ENCODE data around the gene POLR2M.

Gene POLR2M

GRCh38 chr15:57684491-57685151, 21.9 kb upstream of the POLR2M start:
- no peak for TF ChIP-seq SIN3A (IDR thresholded peaks at IDR 0.05; ENCODE audit: borderline replicate concordance, insufficient read depth, low read length)
- no peak for TF ChIP-seq FOXP2 (optimal IDR thresholded peaks at IDR 0.05; ENCODE audit: borderline replicate concordance, extremely low read depth, extremely low read length, insufficient read depth)
- TF ChIP-seq REST (IDR thresholded peaks at IDR 0.05; ENCODE audit: insufficient read depth in 1 of 2, low read depth in 2 of 2, low read length in 2 of 2): no peak
- TF ChIP-seq POLR2AphosphoS5 (IDR thresholded peaks at IDR 0.05; ENCODE audit: low read depth, low read length): no peak
- no peak for TF ChIP-seq TAF1 (IDR thresholded peaks at IDR 0.05; ENCODE audit: borderline replicate concordance, insufficient read depth, low read length)

- TF ChIP-seq TAF1 (IDR thresholded peaks at IDR 0.05; ENCODE audit: borderline replicate concordance, insufficient read depth, low read length) (no peak), SIN3A (IDR thresholded peaks at IDR 0.05; ENCODE audit: borderline replicate concordance, insufficient read depth, low read length) (no peak), FOXP2 (optimal IDR thresholded peaks at IDR 0.05; ENCODE audit: borderline replicate concordance, extremely low read depth, extremely low read length, insufficient read depth) (no peak), POLR2AphosphoS5 (IDR thresholded peaks at IDR 0.05; ENCODE audit: low read depth, low read length) (no peak), REST (IDR thresholded peaks at IDR 0.05; ENCODE audit: insufficient read depth in 1 of 2, low read depth in 2 of 2, low read length in 2 of 2) (no peak)
Measured at GRCh38 chr15:57685306-57686095, 21.0 kb upstream of the POLR2M start.

GRCh38 chr15:57686657-57687056, 19.9 kb upstream of the POLR2M start:
- TF ChIP-seq POLR2AphosphoS5 (IDR thresholded peaks at IDR 0.05; ENCODE audit: low read depth, low read length) (no peak), TAF1 (IDR thresholded peaks at IDR 0.05; ENCODE audit: borderline replicate concordance, insufficient read depth, low read length) (no peak), REST (IDR thresholded peaks at IDR 0.05; ENCODE audit: insufficient read depth in 1 of 2, low read depth in 2 of 2, low read length in 2 of 2) (no peak), SIN3A (IDR thresholded peaks at IDR 0.05; ENCODE audit: borderline replicate concordance, insufficient read depth, low read length) (no peak), FOXP2 (optimal IDR thresholded peaks at IDR 0.05; ENCODE audit: borderline replicate concordance, extremely low read depth, extremely low read length, insufficient read depth) (no peak)

GRCh38 chr15:57690341-57690966, 16.1 kb upstream of the POLR2M start:
- TF ChIP-seq FOXP2 (optimal IDR thresholded peaks at IDR 0.05; ENCODE audit: borderline replicate concordance, extremely low read depth, extremely low read length, insufficient read depth) (no peak), REST (IDR thresholded peaks at IDR 0.05; ENCODE audit: insufficient read depth in 1 of 2, low read depth in 2 of 2, low read length in 2 of 2) (no peak), SIN3A (IDR thresholded peaks at IDR 0.05; ENCODE audit: borderline replicate concordance, insufficient read depth, low read length) (no peak), POLR2AphosphoS5 (IDR thresholded peaks at IDR 0.05; ENCODE audit: low read depth, low read length) (no peak), TAF1 (IDR thresholded peaks at IDR 0.05; ENCODE audit: borderline replicate concordance, insufficient read depth, low read length) (no peak)

Data from PFSK-1 (cell line).